CD4-positive, CD25-positive, alpha-beta regulatory T cell (primary cell): ENCODE results near the gene MED16. TPM values are rescaled to one million over a fixed set of nuclear protein-coding genes. Genes with fewer than 3 reads are reported as not detected.
A peak's percentile ranks its signal among the peaks of the same experiment; 100 is the strongest.
"Not testable (repeated sequence)": the region's sequence is repeated elsewhere in the genome, so short reads cannot be mapped to it uniquely, and the experiment has no call there.

Experiments
- ATAC-seq, 2 donors: fragments of 150-1000 bp; cut with Tn5 transposase; one replicate each; pipeline ENCODE4 v1.10.0; 2021; ENCODE audit warnings: low read depth in 2 of 2, moderate number of reproducible peaks in 2 of 2, moderate library complexity in 1 of 2
- DNase-seq, 3 donors: peaks; one replicate each; pipeline versions ENCODE4 v3.0.0 to v3.0.0-alpha.2; 2012 to 2022; ENCODE audit warnings: mixed read lengths in 1 of 3
- H3K27ac ChIP-seq: one replicate; pipeline ENCODE4 v1.7.0; 2013; ENCODE audit warnings: mild to moderate bottlenecking, low read length; ENCODE audit not compliant: insufficient read depth, poor library complexity, severe bottlenecking
- H3K27me3 ChIP-seq: one replicate; pipeline ENCODE4 v1.7.0; 2013; ENCODE audit warnings: low read length; ENCODE audit not compliant: control insufficient read depth, insufficient read depth
- H3K36me3 ChIP-seq: one replicate; pipeline ENCODE4 v1.7.0; 2013; ENCODE audit warnings: mild to moderate bottlenecking, low read length, moderate library complexity; ENCODE audit not compliant: control insufficient read depth, insufficient read depth
- H3K4me1 ChIP-seq: 2 replicates; pipeline ENCODE4 v1.7.0; 2013; ENCODE audit warnings: mild to moderate bottlenecking, low read length; ENCODE audit not compliant: insufficient read depth, control insufficient read depth, poor library complexity, severe bottlenecking
- H3K4me3 ChIP-seq: one replicate; pipeline ENCODE4 v1.7.0; 2013; ENCODE audit warnings: low read depth, mild to moderate bottlenecking, low read length, moderate library complexity
- H3K9me3 ChIP-seq, 2 experiments: 1 replicate in 1 of 2; 2 replicates in 1 of 2; pipeline ENCODE4 v1.7.0; 2013; ENCODE audit warnings: low read length in 2 of 2, mild to moderate bottlenecking in 1 of 2, moderate library complexity in 1 of 2; ENCODE audit not compliant: control insufficient read depth in 2 of 2
- H3K27ac Mint-ChIP-seq, 3 donors: one replicate each; pipeline ENCODE4 v1.8.0; 2020 to 2022; ENCODE audit warnings: mild to moderate bottlenecking in 3 of 3, mixed read lengths in 3 of 3, moderate library complexity in 2 of 3
- H3K27me3 Mint-ChIP-seq: one replicate; pipeline ENCODE4 v1.8.0; 2022; ENCODE audit warnings: mild to moderate bottlenecking, mixed read lengths
- H3K36me3 Mint-ChIP-seq: one replicate; pipeline ENCODE4 v1.8.0; 2020; ENCODE audit warnings: mixed read lengths
- H3K4me1 Mint-ChIP-seq, 4 donors: one replicate each; pipeline ENCODE4 v1.8.0; 2020 to 2022; ENCODE audit warnings: mixed read lengths in 4 of 4, mild to moderate bottlenecking in 1 of 4
- H3K4me3 Mint-ChIP-seq, 4 donors: one replicate each; pipeline ENCODE4 v1.8.0; 2020 to 2022; ENCODE audit warnings: mild to moderate bottlenecking in 4 of 4, mixed read lengths in 4 of 4, moderate library complexity in 3 of 4
- H3K9me3 Mint-ChIP-seq, 7 donors: one replicate each; pipeline ENCODE4 v1.8.0; 2020 to 2022; ENCODE audit warnings: mixed read lengths in 7 of 7, mild to moderate bottlenecking in 3 of 7, moderate library complexity in 2 of 7
- polyA plus RNA-seq, 4 donors: library from polyadenylated mRNA; unstranded; fragments of 300-500 nt; fragmentation: Illumina TruSeq; gene quantifications; one replicate each; pipeline ENCODE4 v1.2.3, GENCODE V29; 2021
- total RNA-seq: library from RNA; stranded (reverse); gene quantifications from one replicate; pipeline ENCODE4 v1.2.3, GENCODE V29; 2022

The MED16 gene
- total and polyA plus RNA-seq, 5 donors from 2014 or later, result 61.9 to 91.7 (median 79.5) TPM

DNA sequence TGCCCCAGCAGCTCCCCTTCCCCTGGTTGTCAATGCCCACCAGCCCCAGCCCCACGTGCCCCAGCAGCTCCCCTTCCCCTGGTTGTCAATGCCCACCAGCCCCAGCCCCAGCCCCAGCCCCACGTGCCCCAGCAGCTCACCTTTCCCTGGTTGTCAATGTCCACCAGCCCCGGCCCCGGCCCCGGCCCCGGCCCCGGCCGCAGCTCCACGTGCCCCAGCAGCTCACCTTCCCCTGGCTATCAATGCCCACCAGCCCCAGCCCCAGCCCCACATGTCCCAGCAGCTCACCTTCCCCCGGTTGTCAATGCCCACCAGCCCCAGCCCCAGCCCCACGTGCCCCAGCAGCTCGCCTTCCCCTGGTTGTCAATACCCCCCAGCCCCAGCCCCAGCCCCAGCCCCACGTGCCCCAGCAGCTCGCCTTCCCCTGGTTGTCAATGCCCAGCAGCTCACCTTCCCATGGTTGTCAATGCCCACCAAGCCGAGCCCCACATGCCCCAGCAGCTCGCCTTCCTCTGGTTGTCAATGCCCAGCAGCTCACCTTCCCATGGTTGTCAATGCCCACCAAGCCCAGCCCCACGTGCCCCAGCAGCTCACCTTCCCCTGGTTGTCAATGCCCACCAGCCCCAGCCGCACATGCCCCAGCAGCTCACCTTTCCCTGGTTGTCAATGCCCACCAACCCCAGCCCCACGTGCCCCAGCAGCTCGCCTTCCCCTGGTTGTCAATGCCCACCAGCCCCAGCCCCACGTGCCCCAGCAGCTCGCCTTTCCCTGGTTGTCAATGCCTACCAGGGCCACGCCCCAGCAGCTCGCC lies 14.0 kb downstream of the MED16 start:
- H3K4me3 Mint-ChIP-seq, H3K27me3 Mint-ChIP-seq, H3K4me1 ChIP-seq, H3K9me3 ChIP-seq, H3K9me3 Mint-ChIP-seq, H3K4me1 Mint-ChIP-seq, H3K27me3 ChIP-seq, H3K4me3 ChIP-seq, ATAC-seq, DNase-seq, H3K36me3 Mint-ChIP-seq, H3K27ac ChIP-seq: not testable (repeated sequence)
- H3K36me3 ChIP-seq, result peaks cover 39% of the 10 kb centered on the region
- H3K27ac Mint-ChIP-seq, result peak overlapping the region in 2 of 3 donors; percentile 1 to 86

DNA sequence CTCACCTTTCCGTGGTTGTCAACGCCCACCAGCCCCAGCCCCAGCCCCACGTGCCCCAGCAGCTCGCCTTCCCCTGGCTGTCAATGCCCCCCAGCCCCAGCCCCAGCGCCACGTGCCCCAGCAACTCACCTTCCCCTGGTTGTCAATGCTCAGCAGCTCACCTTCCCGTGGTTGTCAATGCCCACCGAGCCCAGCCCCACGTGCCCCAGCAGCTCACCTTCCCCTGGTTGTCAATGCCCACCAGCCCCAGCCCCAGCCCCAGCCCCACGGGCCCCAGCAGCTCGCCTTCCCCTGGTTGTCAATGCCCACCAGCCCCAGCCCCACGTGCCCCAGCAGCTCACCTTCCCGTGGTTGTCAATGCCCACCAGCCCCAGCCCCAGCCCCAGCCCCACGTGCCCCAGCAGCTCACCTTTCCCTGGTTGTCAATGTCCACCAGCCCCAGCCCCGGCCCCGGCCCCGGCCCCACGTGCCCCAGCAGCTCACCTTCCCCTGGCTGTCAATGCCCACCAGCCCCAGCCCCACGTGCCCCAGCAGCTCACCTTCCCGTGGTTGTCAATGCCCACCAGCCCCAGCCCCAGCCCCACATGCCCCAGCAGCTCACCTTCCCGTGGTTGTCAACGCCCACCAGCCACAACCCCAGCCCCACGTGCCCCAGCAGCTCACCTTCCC lies 14.9 kb downstream of the MED16 start:
- H3K27me3 Mint-ChIP-seq, H3K9me3 ChIP-seq, H3K27me3 ChIP-seq, H3K4me3 Mint-ChIP-seq, H3K4me1 ChIP-seq, ATAC-seq, H3K9me3 Mint-ChIP-seq, H3K4me1 Mint-ChIP-seq, H3K4me3 ChIP-seq, DNase-seq, H3K27ac ChIP-seq, H3K36me3 Mint-ChIP-seq: not testable (repeated sequence)
- peak overlapping the region in 1 of 3 donors; percentile 26 for H3K27ac Mint-ChIP-seq
- peaks cover 35% of the 10 kb centered on the region for H3K36me3 ChIP-seq

DNA sequence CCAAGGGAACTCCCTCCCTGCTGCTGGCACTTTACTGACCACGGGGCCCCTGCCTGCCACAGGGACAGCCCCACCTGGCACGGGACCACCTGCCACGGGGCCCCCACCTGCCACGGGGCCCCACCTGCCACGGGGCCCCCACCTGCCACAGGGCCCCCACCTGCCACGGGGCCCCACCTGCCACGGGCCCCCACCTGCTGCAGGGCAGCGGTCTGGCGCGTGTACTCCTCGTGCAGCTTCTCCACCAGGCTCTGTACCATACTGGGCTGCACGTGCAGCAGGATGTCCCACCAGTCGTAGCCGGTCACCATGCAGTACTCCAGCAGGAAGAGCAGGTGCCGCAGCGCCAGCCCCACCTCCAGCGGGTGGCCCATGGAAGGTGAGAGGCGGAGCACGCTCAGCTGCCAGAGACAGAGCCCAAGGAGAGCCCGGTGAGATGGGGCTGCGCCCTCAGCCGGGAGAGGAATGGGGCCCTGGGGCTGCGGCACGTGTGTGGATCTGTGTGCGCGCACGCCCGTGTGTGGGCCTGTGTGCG lies 16.1 kb downstream of the MED16 start:
- H3K4me1 ChIP-seq, result peaks cover 13% of the 10 kb centered on the region
- Mint-ChIP-seq H3K36me3 (peaks cover 4% of the 10 kb centered on the region), H3K4me3 (no peak overlapping the region), H3K27me3 (peaks cover 5% of the 10 kb centered on the region), H3K27ac (peak overlapping the region in 1 of 3 donors; percentile 89), H3K9me3 (peaks cover 0 to 3% (median 0%) of the 10 kb centered on the region in 7 donors), H3K4me1 (peaks cover 0 to 14% (median 3%) of the 10 kb centered on the region in 4 donors)
- no peak for ATAC-seq
- no peak overlapping the region for H3K4me3 ChIP-seq
- no peaks in the 10 kb centered on the region for H3K27me3 ChIP-seq
- no peaks in the 10 kb centered on the region for H3K9me3 ChIP-seq
- DNase-seq, result no peak
- peaks cover 25% of the 10 kb centered on the region for H3K36me3 ChIP-seq
- H3K27ac ChIP-seq, result no peak overlapping the region

DNA sequence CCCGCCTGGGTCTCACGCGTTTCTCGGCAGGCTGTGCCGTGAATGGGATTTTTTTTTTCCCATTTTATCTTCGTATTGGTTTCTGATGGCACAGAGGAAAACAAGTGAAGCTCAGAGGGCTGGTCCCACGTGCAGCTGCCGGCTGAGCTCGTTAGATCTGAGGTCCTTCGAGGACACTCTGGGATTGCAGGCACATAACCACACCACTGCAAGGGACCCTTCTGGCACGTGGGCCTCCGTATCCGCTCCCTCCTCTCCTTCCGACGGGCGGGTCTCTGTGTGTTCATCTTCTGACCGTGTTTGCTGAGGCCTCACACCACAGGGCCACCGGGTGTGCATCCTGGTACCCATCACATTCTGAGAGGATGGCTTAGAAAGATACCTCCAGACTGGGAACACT lies 16.9 kb downstream of the MED16 start:
- no peak overlapping the region for H3K4me3 Mint-ChIP-seq
- H3K36me3 ChIP-seq, result peaks cover 18% of the 10 kb centered on the region
- H3K27me3 Mint-ChIP-seq, result peaks cover 5% of the 10 kb centered on the region
- no peaks in the 10 kb centered on the region for H3K9me3 ChIP-seq
- H3K4me1 Mint-ChIP-seq, result peaks cover 0 to 17% (median 3%) of the 10 kb centered on the region in 4 donors
- H3K9me3 Mint-ChIP-seq, result peaks cover 0 to 3% (median 0%) of the 10 kb centered on the region in 7 donors
- H3K27ac Mint-ChIP-seq, result peak overlapping the region in 1 of 3 donors; percentile 54
- H3K27me3 ChIP-seq, result no peaks in the 10 kb centered on the region
- no peak overlapping the region for H3K27ac ChIP-seq
- ATAC-seq (no peak), DNase-seq (no peak)
- no peak overlapping the region for H3K4me3 ChIP-seq
- peaks cover 14% of the 10 kb centered on the region for H3K4me1 ChIP-seq
- peaks cover 4% of the 10 kb centered on the region for H3K36me3 Mint-ChIP-seq

DNA sequence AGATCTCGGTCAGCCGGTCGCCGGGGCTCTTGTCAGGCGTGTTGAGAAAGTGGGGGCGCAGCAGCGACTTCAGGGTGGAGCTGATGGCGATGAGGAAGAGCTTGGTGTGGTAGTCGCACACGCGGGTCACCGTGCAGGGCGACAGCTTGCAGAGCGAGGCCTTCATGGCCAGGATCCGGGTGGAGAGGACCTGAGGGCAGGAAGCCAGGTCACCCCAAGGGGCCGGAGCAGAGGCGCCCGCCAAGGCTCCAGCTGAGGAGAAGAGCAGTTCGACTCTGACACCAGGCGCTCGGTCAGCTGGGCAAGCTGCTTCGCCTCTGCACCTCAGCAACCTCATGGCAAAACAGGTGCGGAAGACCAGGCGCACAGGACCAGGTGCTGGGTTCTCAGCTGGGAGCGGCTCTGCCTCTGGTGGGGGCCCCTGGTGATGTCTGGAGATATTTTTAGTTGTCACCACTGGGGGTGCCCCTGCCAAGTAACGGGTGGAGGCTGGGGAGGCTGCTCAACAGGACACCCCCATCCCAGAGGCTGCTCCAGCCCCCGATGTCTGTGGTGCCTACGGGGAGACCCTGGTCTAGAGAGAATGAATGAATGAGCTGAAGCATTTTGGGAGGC lies 17.6 kb downstream of the MED16 start:
- ATAC-seq (no peak), DNase-seq (no peak)
- Histone ChIP-seq H3K27me3 (no peaks in the 10 kb centered on the region), H3K4me3 (no peak overlapping the region), H3K27ac (no peak overlapping the region), H3K4me1 (peaks cover 14% of the 10 kb centered on the region), H3K9me3 (no peaks in the 10 kb centered on the region), H3K36me3 (peaks cover 16% of the 10 kb centered on the region)
- Mint-ChIP-seq H3K27me3 (peaks cover 5% of the 10 kb centered on the region), H3K9me3 (peaks cover 0 to 3% (median 0%) of the 10 kb centered on the region in 7 donors), H3K27ac (peak overlapping the region in 1 of 3 donors; percentile 38), H3K4me1 (peaks cover 0 to 19% (median 3%) of the 10 kb centered on the region in 4 donors), H3K4me3 (no peak overlapping the region), H3K36me3 (peaks cover 5% of the 10 kb centered on the region)

- DNase-seq (no peak), ATAC-seq (no peak)
- peaks cover 0 to 3% (median 0%) of the 10 kb centered on the region in 7 donors for H3K9me3 Mint-ChIP-seq
- H3K4me1 ChIP-seq, result peaks cover 14% of the 10 kb centered on the region
- H3K27me3 ChIP-seq, result no peaks in the 10 kb centered on the region
- H3K4me3 Mint-ChIP-seq, result peak overlapping the region in 1 of 4 donors; percentile 13
- no peak overlapping the region for H3K27ac Mint-ChIP-seq
- no peak overlapping the region for H3K4me3 ChIP-seq
- peaks cover 11% of the 10 kb centered on the region for H3K36me3 Mint-ChIP-seq
- peak overlapping the region; percentile 33 for H3K27ac ChIP-seq
- peaks cover 5% of the 10 kb centered on the region for H3K27me3 Mint-ChIP-seq
- H3K4me1 Mint-ChIP-seq, result peaks cover 0 to 21% (median 6%) of the 10 kb centered on the region in 4 donors
- peaks cover 25% of the 10 kb centered on the region for H3K36me3 ChIP-seq
- no peaks in the 10 kb centered on the region for H3K9me3 ChIP-seq
Observed at GRCh38 chr19:873561-874041, 19.4 kb downstream of the MED16 start.

DNA sequence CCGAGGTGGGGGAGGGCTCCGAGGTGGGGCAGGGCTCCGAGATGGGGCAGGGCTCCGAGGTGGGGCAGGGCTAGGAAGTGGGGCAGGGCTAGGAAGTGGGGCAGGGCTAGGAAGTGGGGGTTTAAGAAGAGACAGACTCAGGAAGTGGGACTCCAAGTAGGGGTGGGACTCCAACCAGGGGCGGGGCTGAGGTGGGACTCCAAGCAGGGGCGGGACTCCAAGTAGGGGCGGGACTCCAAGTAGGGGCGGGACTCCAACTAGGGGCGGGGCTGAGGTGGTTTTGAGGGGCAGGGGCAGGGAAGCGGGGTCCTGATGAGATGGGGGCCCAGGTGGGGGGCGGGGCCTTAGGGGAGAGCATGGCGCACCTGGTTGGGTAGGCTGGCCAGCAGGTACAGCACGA lies 19.9 kb downstream of the MED16 start:
- H3K9me3 Mint-ChIP-seq, result peaks cover 0 to 3% (median 0%) of the 10 kb centered on the region in 7 donors
- Histone ChIP-seq H3K9me3 (no peaks in the 10 kb centered on the region), H3K27ac (peak overlapping the region; percentile 33), H3K4me3 (no peak overlapping the region), H3K27me3 (no peaks in the 10 kb centered on the region), H3K36me3 (peaks cover 25% of the 10 kb centered on the region), H3K4me1 (peaks cover 14% of the 10 kb centered on the region)
- peaks cover 0 to 21% (median 6%) of the 10 kb centered on the region in 4 donors for H3K4me1 Mint-ChIP-seq
- DNase-seq (peak; percentile 55 to 94 (median 80)), ATAC-seq (peak; percentile 81 to 85)
- H3K27me3 Mint-ChIP-seq, result peaks cover 5% of the 10 kb centered on the region
- peaks cover 11% of the 10 kb centered on the region for H3K36me3 Mint-ChIP-seq
- peak overlapping the region in 2 of 4 donors; percentile 16 to 91 for H3K4me3 Mint-ChIP-seq
- peak overlapping the region in 1 of 3 donors; percentile 92 for H3K27ac Mint-ChIP-seq
